H1 (cell line): Measurements from ENCODE around the gene PPA1. TPM values are rescaled to one million over a fixed set of nuclear protein-coding genes. Genes with fewer than 3 reads are reported as not detected.

Experiments used
- CREB1 ChIP-seq: IDR thresholded peaks from 2 replicates; pipeline ENCODE4 v1.6.1; 2012; ENCODE audit warnings: inconsistent platforms
- FOSL1 ChIP-seq: IDR thresholded peaks from 2 replicates; pipeline ENCODE4 v1.6.1; 2011; ENCODE audit warnings: mild to moderate bottlenecking, low read depth, low read length, moderate library complexity; ENCODE audit not compliant: insufficient read depth
- GTF2F1 ChIP-seq: IDR thresholded peaks from 2 replicates; pipeline ENCODE4 v1.6.1; 2012; ENCODE audit warnings: low read depth, low read length, improper control_type of control experiment, borderline replicate concordance
- RAD21 ChIP-seq, 2 experiments: IDR thresholded peaks in 1 of 2; conservative IDR thresholded peaks in 1 of 2; 2 replicates each; pipeline ENCODE4 v1.6.1; 2011; ENCODE audit warnings: low read depth in 2 of 2, low read length in 2 of 2, improper control_type of control experiment in 1 of 2, inconsistent platforms in 1 of 2, mild to moderate bottlenecking in 1 of 2, moderate library complexity in 1 of 2
- TAF7 ChIP-seq: optimal IDR thresholded peaks from 2 replicates; pipeline ENCODE3; 2011; ENCODE audit warnings: low read depth, mild to moderate bottlenecking, inconsistent platforms, low read length, moderate library complexity, borderline replicate concordance
- polyA plus RNA-seq, 7 experiments: library from polyadenylated mRNA; depleted of rRNA in 3 of 7; stranded (reverse) in 5 of 7; unstranded in 2 of 7; fragments of >200 nt in 5 of 7; fragments of 200-250 nt in 2 of 7; gene quantifications; 1 replicate in 5 of 7; 2 replicates in 1 of 7; 4 replicates in 1 of 7; pipeline versions ENCODE4 v1.2.1 to v1.2.3, GENCODE V29; 2011 to 2013; ENCODE audit warnings: missing spikeins in 2 of 7, mixed read lengths in 2 of 7
- total RNA-seq: library from RNA; stranded (reverse); fragmentation: NEBNext Ultra II Directional; extraction: Animal tissue kit (Norgen Biotek cat#: 25700); gene quantifications from 2 replicates; pipeline ENCODE4 v1.2.1, GENCODE V29; 2021

PPA1 gene
- total and polyA plus RNA-seq, 2 of the 8 experiments (the other 6 are each of a cell fraction or from before 2014, with no cell fraction given) = 77.0 to 191 TPM

DNA sequence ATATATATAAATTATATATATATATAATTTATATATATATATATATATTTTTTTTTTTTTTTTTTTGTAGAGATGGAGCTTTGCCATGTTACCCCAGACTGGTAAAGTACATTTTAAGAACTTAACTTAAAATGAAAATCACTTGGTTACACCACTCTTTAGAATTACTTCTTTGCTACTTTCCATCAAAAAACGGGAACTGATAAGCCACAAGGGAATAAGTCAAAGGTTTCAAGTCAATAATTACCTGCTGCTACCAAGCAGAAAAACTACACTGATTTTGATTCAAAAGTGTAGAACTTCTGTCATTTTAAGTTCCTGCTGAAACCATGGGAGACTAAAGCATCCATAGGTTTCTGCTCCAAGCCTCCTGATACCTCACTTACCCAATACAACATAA, 12.2 kb downstream of the PPA1 start (continued):
- TF ChIP-seq CREB1 (no peak), GTF2F1 (no peak), TAF7 (no peak), RAD21 (IDR thresholded peaks at IDR 0.05 in 1 of 2, conservative IDR thresholded peaks at IDR 0.05 in 1 of 2; ENCODE audit: low read depth in 2 of 2, low read length in 2 of 2) (no peak), FOSL1 (no peak)
